HCT116 (cell line): ENCODE data around the gene FSTL4. TPM values are rescaled to one million over a fixed set of nuclear protein-coding genes. Genes with fewer than 3 reads are reported as not detected.

Source experiments
- ATAC-seq: fragments of 200-7000 bp; cut with Tn5 transposase; 2 replicates; pipeline ENCODE4 v1.9.1; 2020; ENCODE audit warnings: mild to moderate bottlenecking, moderate library complexity
- BruUV-seq: library from RNA; stranded (reverse); fragments of 400-500 nt; replicated peaks from 2 replicates; lab custom pipeline; 2021; lab: Mats Ljungman, UMichigan
- CTCF ChIA-PET: fragments of 300-600 bp; sonication (Branson Sonifier 250); formaldehyde crosslinking; loops from one replicate; lab custom pipeline; 2021; ENCODE audit warnings: antibody characterized with exemption; lab: Charles Lee
- POLR2A ChIA-PET: fragments of 300-600, 350-600 bp; sonication (Branson Sonifier 250); formaldehyde crosslinking; loops from one replicate; lab custom pipeline; 2021; ENCODE audit warnings: antibody characterized with exemption; lab: Charles Lee
- RAD21 ChIA-PET, 2 experiments: fragments of 300-600 bp; sonication (Branson Sonifier 250); formaldehyde crosslinking; loops; one replicate each; lab custom pipeline; 2023; ENCODE audit warnings: low total read pairs in 2 of 2; ENCODE audit not compliant: uncharacterized antibody in 2 of 2, unreplicated experiment in 2 of 2, low non-redundant PET in 1 of 2; lab: Charles Lee
- DNase-seq: peaks from one replicate; pipeline ENCODE4 v3.0.0-alpha.2; 2010; ENCODE audit warnings: low read depth, low spot score
- H2AFZ ChIP-seq: fragments of 200-600 bp; shearing (Covaris generic), sonication (generic); 2 replicates; pipeline ENCODE4 v1.6.1; 2017; ENCODE audit warnings: low read depth, mixed run types, mixed read lengths, antibody characterized with exemption, low read length; ENCODE audit not compliant: poor library complexity, severe bottlenecking
- H3K27ac ChIP-seq: 2 replicates; pipeline ENCODE4 v1.5.1; 2012; ENCODE audit warnings: low read depth, low read length
- H3K27me3 ChIP-seq: fragments of 200-600 bp; sonication (generic); 2 replicates; pipeline ENCODE4 v1.6.1; 2016; ENCODE audit warnings: mixed run types, low read length, mixed read lengths; ENCODE audit not compliant: insufficient read depth
- H3K36me3 ChIP-seq, 2 experiments: fragments of 200-500 bp in 1 of 2; fragments of 200-600 bp in 1 of 2; sonication (Bioruptor generic) in 1 of 2; sonication (generic) in 1 of 2; 2 replicates each; pipeline versions ENCODE4 v1.5.1 to v1.6.1; 2014 to 2016; ENCODE audit warnings: low read length in 2 of 2, inconsistent platforms in 1 of 2, mixed read lengths in 1 of 2, mixed run types in 1 of 2; ENCODE audit not compliant: insufficient read depth in 2 of 2, control insufficient read depth in 1 of 2
- H3K4me1 ChIP-seq, 2 experiments: fragments of 200-600 bp in 1 of 2; sonication (generic) in 1 of 2; 2 replicates each; pipeline versions ENCODE4 v1.5.1 to v1.6.1; 2012 to 2017; ENCODE audit warnings: low read length in 2 of 2, inconsistent platforms in 1 of 2, mild to moderate bottlenecking in 1 of 2, mixed read lengths in 1 of 2, mixed run types in 1 of 2, moderate library complexity in 1 of 2; ENCODE audit not compliant: insufficient read depth in 2 of 2, control insufficient read depth in 1 of 2
- H3K4me2 ChIP-seq: fragments of 200-600 bp; sonication (generic); 2 replicates; pipeline ENCODE4 v1.6.1; 2017; ENCODE audit warnings: mixed run types, low read length, mixed read lengths
- H3K4me3 ChIP-seq, 2 experiments: fragments of 200-600 bp in 1 of 2; sonication (generic) in 1 of 2; replicated peaks in 1 of 2; 2 replicates each; pipeline ENCODE4 v1.5.1; 2011 to 2016; ENCODE audit warnings: low read length in 2 of 2, control low read depth in 1 of 2, low read depth in 1 of 2, mild to moderate bottlenecking in 1 of 2, mixed read lengths in 1 of 2, mixed run types in 1 of 2
- H3K79me2 ChIP-seq: fragments of 200-600 bp; sonication (generic); 2 replicates; pipeline ENCODE4 v1.6.1; 2017; ENCODE audit warnings: mild to moderate bottlenecking, mixed run types, low read length, moderate library complexity, mixed read lengths; ENCODE audit not compliant: insufficient read depth
- H3K9ac ChIP-seq: fragments of 200-600 bp; sonication (generic); 2 replicates; pipeline ENCODE4 v1.6.1; 2016; ENCODE audit warnings: low read length, mixed read lengths
- H3K9me2 ChIP-seq: fragments of 200-600 bp; sonication (generic), shearing (Covaris generic); 2 replicates; pipeline ENCODE4 v1.6.1; 2017; ENCODE audit warnings: mixed run types, mild to moderate bottlenecking, moderate library complexity; ENCODE audit not compliant: insufficient read depth
- H3K9me3 ChIP-seq, 2 experiments: fragments of 200-500 bp in 1 of 2; fragments of 200-600 bp in 1 of 2; sonication (Bioruptor generic) in 1 of 2; sonication (generic) in 1 of 2; 2 replicates each; pipeline ENCODE4 v1.6.1; 2014 to 2017; ENCODE audit warnings: low read length in 2 of 2, mixed read lengths in 2 of 2, inconsistent platforms in 1 of 2, low read depth in 1 of 2, mild to moderate bottlenecking in 1 of 2, mixed run types in 1 of 2, moderate library complexity in 1 of 2; ENCODE audit not compliant: control insufficient read depth in 1 of 2, insufficient read depth in 1 of 2
- H4K20me1 ChIP-seq: fragments of 200-600 bp; sonication (generic), shearing (Covaris generic); 2 replicates; pipeline ENCODE4 v1.6.1; 2017; ENCODE audit warnings: mixed run types, mild to moderate bottlenecking, moderate library complexity; ENCODE audit not compliant: insufficient read depth
- CBX3 ChIP-seq: IDR thresholded peaks from 2 replicates; pipeline ENCODE4 v1.6.1; 2012; ENCODE audit warnings: low read depth
- CEBPB ChIP-seq: IDR thresholded peaks from 2 replicates; pipeline ENCODE4 v1.6.1; 2012; ENCODE audit warnings: low read depth
- EGR1 ChIP-seq: IDR thresholded peaks from 2 replicates; pipeline ENCODE4 v1.6.1; 2012; ENCODE audit warnings: low read depth
- ELF1 ChIP-seq: IDR thresholded peaks from 2 replicates; pipeline ENCODE4 v1.6.1; 2012; ENCODE audit warnings: low read depth, borderline replicate concordance
- EZH2 ChIP-seq: fragments of 200-600 bp; sonication (generic); IDR thresholded peaks from 2 replicates; pipeline ENCODE4 v1.6.1; 2017; ENCODE audit warnings: antibody characterized with exemption, mixed run types
- FOSL1 ChIP-seq: IDR thresholded peaks from 2 replicates; pipeline ENCODE4 v1.6.1; 2012; ENCODE audit warnings: low read depth
- JUND ChIP-seq: IDR thresholded peaks from 2 replicates; pipeline ENCODE4 v1.6.1; 2012
- POLR2A ChIP-seq: IDR thresholded peaks from 2 replicates; pipeline ENCODE4 v1.7.0; 2011; ENCODE audit warnings: borderline replicate concordance; ENCODE audit not compliant: insufficient read depth, insufficient read length; ENCODE audit errors: extremely low read depth
- POLR2AphosphoS5 ChIP-seq: IDR thresholded peaks from 2 replicates; pipeline ENCODE4 v1.6.1; 2011; ENCODE audit warnings: mild to moderate bottlenecking, low read depth, low read length, moderate library complexity
- SIN3A ChIP-seq: IDR thresholded peaks from 2 replicates; pipeline ENCODE4 v1.6.1; 2012; ENCODE audit warnings: low read depth
- SP1 ChIP-seq: IDR thresholded peaks from 2 replicates; pipeline ENCODE4 v1.6.1; 2012; ENCODE audit warnings: low read depth
- SRF ChIP-seq: IDR thresholded peaks from 2 replicates; pipeline ENCODE4 v1.6.1; 2012; ENCODE audit warnings: low read depth
- TCF7L2 ChIP-seq: IDR thresholded peaks from 2 replicates; pipeline ENCODE4 v1.7.0; 2011; ENCODE audit warnings: borderline replicate concordance, inconsistent platforms; ENCODE audit not compliant: insufficient read depth, insufficient read length; ENCODE audit errors: extremely low read depth
- YY1 ChIP-seq: IDR thresholded peaks from 2 replicates; pipeline ENCODE4 v1.6.1; 2011; ENCODE audit warnings: low read length, low read depth, moderate library complexity, mild to moderate bottlenecking; ENCODE audit not compliant: insufficient replicate concordance; ENCODE audit errors: extremely low read depth
- ZFX ChIP-seq: fragments of 450-650 bp; IDR thresholded peaks from 2 replicates; pipeline ENCODE4 v1.6.1; 2017
- ZNF274 ChIP-seq: fragments of 200-500 bp; sonication (Bioruptor generic); IDR thresholded peaks from 2 replicates; pipeline ENCODE4 v1.6.1; 2014; ENCODE audit warnings: mild to moderate bottlenecking, low read depth, low read length, inconsistent platforms
- intact Hi-C: fragments of 100-400 bp; cut with micrococcal nuclease; formaldehyde crosslinking; loops from 2 replicates; pipeline ENCODE4 v1.10.0; 2022
- total RNA-seq: library from RNA; stranded (reverse); gene quantifications from one replicate; pipeline ENCODE4 v1.2.1, GENCODE V29; 2021; ENCODE audit not compliant: unreplicated experiment
- TF ChIP-seq, protein P1 (sequence below): IDR thresholded peaks from 2 replicates; pipeline ENCODE4 v1.6.1; 2012
- TF ChIP-seq, protein P2 (sequence below): IDR thresholded peaks from 2 replicates; pipeline ENCODE4 v1.6.1; 2011; ENCODE audit warnings: mild to moderate bottlenecking, low read length, moderate library complexity; ENCODE audit not compliant: insufficient replicate concordance; ENCODE audit errors: extremely low read depth
- TF ChIP-seq, protein P3 (sequence below): IDR thresholded peaks from 2 replicates; pipeline ENCODE4 v1.6.1; 2012

FSTL4 gene
- total RNA-seq, 1 experiment from 2014 or later: 0.37 TPM

DNA sequence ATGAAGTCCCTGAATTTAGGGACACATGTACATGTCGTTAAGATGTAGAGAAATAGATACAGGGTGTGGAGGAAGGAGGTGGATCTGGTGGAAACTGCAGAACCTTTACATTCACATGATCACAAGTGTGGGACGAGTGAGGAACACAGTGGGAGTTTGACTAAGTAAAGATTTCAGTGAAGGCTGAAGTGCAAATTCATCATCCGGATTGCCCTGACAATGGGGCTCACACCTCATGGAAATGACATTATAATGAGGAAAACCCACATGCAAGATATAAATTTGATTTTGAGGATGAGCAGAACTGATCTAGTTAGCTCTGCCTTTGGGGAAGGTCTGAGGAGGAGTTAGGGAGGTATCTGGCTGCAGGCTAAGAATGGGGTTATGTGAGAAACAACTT lies 173.9 kb downstream of the FSTL4 start:
- DNase-seq: no peak
- Histone ChIP-seq H2AFZ (no peak overlapping the region), H3K9me3 (no peaks in the 10 kb centered on the region), H3K36me3 (no peaks in the 10 kb centered on the region)
- RAD21 ChIA-PET: no interaction called here
- no peak for ATAC-seq
- CTCF ChIA-PET: interaction anchor here (2.5 kb wide), 1 partner anchor 15 kb away, joined by 5 read pairs; no protein-coding TSS in a partner anchor
- POLR2A ChIA-PET: no interaction called here
- no peak for TF ChIP-seq FOSL1
- TF ChIP-seq SIN3A: no peak
- no peak for TF ChIP-seq CBX3
- TF ChIP-seq CEBPB: no peak
- no peak for TF ChIP-seq POLR2AphosphoS5
- TF ChIP-seq, protein P1, sequence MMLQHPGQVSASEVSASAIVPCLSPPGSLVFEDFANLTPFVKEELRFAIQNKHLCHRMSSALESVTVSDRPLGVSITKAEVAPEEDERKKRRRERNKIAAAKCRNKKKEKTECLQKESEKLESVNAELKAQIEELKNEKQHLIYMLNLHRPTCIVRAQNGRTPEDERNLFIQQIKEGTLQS: no peak
- TF ChIP-seq ELF1: no peak
- TF ChIP-seq POLR2A: no peak
- TF ChIP-seq JUND: no peak
- TF ChIP-seq, all 23 proteins: peak for 0
- H3K4me3 ChIP-seq: no peak overlapping the region
- H3K27me3 ChIP-seq: no peaks in the 10 kb centered on the region; the same call in 1 of the 2 replicates
- H3K9me2 ChIP-seq: no peaks in the 10 kb centered on the region
- no peak overlapping the region for H3K27ac ChIP-seq
- no peak overlapping the region for H3K9ac ChIP-seq
- BruUV-seq: no TSS peak
- intact Hi-C loops: no loop called here
- no peaks in the 10 kb centered on the region for H3K4me1 ChIP-seq
- H3K79me2 ChIP-seq: no peaks in the 10 kb centered on the region
- no peaks in the 10 kb centered on the region for H4K20me1 ChIP-seq
- no peak overlapping the region for H3K4me2 ChIP-seq

DNA sequence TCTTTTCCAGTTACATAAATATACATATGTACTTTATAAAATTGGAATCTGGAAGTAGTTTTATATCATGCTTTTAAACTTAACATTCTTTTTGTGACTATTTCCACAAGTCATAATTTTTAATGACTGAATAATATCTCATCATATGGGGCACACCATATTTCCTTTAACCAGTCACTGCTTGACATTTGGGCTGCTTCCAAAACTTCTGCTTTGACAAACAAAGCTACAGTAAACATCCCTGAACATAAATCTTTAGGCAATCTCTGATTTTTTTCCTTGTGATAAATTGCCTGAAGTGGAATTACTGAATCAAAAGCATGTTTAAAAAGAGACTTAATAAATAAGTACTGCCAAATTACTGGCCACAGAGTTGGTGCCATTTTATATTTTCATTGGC lies 178.0 kb downstream of the FSTL4 start:
- Histone ChIP-seq H3K9me3 (no peaks in the 10 kb centered on the region), H3K9ac (no peak overlapping the region), H4K20me1 (no peaks in the 10 kb centered on the region), H3K9me2 (no peaks in the 10 kb centered on the region), H3K4me2 (no peak overlapping the region), H2AFZ (no peak overlapping the region), H3K27me3 (peaks cover 8% of the 10 kb centered on the region; the same call in 1 of the 2 replicates), H3K4me3 (no peak overlapping the region), H3K79me2 (no peaks in the 10 kb centered on the region), H3K27ac (no peak overlapping the region), H3K4me1 (no peaks in the 10 kb centered on the region), H3K36me3 (no peaks in the 10 kb centered on the region)
- ChIA-PET CTCF (interaction anchor here (1.5 to 2.4 kb wide), 3 partner anchors 11 to 13 kb away, joined by 3 to 12 read pairs (median 9); no protein-coding TSS in a partner anchor), RAD21 (no interaction called here), POLR2A (no interaction called here)
- no peak for DNase-seq
- intact Hi-C loops: no loop called here
- no TSS peak for BruUV-seq
- no peak for ATAC-seq
- TF ChIP-seq, protein P2, sequence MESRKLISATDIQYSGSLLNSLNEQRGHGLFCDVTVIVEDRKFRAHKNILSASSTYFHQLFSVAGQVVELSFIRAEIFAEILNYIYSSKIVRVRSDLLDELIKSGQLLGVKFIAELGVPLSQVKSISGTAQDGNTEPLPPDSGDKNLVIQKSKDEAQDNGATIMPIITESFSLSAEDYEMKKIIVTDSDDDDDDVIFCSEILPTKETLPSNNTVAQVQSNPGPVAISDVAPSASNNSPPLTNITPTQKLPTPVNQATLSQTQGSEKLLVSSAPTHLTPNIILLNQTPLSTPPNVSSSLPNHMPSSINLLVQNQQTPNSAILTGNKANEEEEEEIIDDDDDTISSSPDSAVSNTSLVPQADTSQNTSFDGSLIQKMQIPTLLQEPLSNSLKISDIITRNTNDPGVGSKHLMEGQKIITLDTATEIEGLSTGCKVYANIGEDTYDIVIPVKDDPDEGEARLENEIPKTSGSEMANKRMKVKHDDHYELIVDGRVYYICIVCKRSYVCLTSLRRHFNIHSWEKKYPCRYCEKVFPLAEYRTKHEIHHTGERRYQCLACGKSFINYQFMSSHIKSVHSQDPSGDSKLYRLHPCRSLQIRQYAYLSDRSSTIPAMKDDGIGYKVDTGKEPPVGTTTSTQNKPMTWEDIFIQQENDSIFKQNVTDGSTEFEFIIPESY: no peak
- TF ChIP-seq, protein P1: no peak
- TF ChIP-seq CBX3 (no peak), EGR1 (no peak), SRF (no peak), POLR2AphosphoS5 (no peak), ZNF274 (no peak), YY1 (no peak), EZH2 (no peak), ZFX (no peak), TCF7L2 (no peak), FOSL1 (no peak), JUND (no peak), SIN3A (no peak), POLR2A (no peak), SP1 (no peak), ELF1 (no peak)
- TF ChIP-seq, protein P3, sequence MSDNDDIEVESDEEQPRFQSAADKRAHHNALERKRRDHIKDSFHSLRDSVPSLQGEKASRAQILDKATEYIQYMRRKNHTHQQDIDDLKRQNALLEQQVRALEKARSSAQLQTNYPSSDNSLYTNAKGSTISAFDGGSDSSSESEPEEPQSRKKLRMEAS: no peak
